Endothelial cell of umbilical vein (primary cell): Measurements from ENCODE around the gene UGT1A3.

Experiments used
- CTCF ChIP-seq, 2 donors: IDR thresholded peaks; 1 replicate in 1 of 2; 2 replicates in 1 of 2; pipeline ENCODE4 v1.5.1; 2011; ENCODE audit warnings: low read length in 2 of 2, mild to moderate bottlenecking in 2 of 2, moderate library complexity in 2 of 2, control low read depth in 1 of 2, inconsistent platforms in 1 of 2, low read depth in 1 of 2; ENCODE audit not compliant: insufficient read depth in 1 of 2; ENCODE audit errors: extremely low read depth in 1 of 2
- POLR2A ChIP-seq: IDR thresholded peaks from 2 replicates; pipeline ENCODE4 v1.6.1; 2012; ENCODE audit warnings: low read depth, mild to moderate bottlenecking, control low read depth, low read length

GRCh38 chr2:233821196-233821595 is 92.4 kb downstream of the UGT1A3 start:
- TF ChIP-seq POLR2A (no peak), CTCF (IDR thresholded peaks at IDR 0.05; ENCODE audit: extremely low read depth in 1 of 2, insufficient read depth in 1 of 2, low read depth in 1 of 2, low read length in 2 of 2) (no peak)
